LNCAP (cell line): Measurements from ENCODE around the gene DDX54.

Experiments used
- CTCF ChIP-seq: fragments of 450-650 bp; IDR thresholded peaks from 2 replicates; pipeline ENCODE4 v1.5.1; 2017; ENCODE audit warnings: mild to moderate bottlenecking

DDX54 gene

DNA sequence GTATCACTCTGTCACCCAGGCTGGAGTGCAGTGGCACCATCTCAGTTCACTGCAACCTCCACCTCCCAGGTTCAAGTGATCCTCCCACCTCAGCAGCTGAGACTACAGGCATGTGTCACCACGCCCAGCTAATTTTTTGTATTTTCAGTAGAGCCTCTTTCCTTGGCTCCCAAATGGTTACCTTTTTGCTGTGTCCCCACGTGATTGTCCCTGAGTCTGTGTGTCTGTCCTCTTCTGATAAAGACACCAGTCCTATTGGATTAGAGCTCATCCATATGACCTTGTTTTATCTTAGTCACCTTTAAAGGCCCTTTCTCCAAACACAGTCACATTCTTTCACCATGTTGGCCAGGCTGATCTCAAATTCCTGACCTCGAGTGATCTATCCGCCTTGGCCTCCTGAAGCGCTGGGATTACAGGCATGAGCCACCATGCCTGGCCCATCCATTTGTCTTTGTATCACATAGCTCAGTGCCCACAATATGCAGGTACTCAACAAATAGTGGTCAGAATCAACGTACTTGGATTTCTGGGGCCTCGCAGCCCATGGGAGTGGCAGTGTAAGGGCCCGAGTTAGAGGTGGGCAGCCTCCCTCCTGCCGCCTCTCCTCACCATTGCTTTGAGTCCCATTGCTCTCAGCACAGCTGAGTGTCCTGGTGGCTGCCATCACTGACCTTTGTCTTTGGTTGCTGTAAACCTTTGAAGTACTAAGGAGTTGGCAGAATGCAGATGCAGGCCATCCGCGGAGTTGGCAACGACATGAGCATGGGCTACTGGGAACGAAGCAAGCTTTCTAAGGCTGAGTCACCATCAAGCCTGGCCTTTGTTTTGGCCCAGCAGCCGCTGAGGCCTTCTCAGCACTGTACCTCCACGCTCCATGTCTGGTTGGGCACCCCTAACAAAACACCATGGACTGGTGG, 45.3 kb upstream of the DDX54 start:
- no peak for TF ChIP-seq CTCF

- no peak for TF ChIP-seq CTCF
Observed at GRCh38 chr12:113228394-113229028, 43.2 kb upstream of the DDX54 start.

DNA sequence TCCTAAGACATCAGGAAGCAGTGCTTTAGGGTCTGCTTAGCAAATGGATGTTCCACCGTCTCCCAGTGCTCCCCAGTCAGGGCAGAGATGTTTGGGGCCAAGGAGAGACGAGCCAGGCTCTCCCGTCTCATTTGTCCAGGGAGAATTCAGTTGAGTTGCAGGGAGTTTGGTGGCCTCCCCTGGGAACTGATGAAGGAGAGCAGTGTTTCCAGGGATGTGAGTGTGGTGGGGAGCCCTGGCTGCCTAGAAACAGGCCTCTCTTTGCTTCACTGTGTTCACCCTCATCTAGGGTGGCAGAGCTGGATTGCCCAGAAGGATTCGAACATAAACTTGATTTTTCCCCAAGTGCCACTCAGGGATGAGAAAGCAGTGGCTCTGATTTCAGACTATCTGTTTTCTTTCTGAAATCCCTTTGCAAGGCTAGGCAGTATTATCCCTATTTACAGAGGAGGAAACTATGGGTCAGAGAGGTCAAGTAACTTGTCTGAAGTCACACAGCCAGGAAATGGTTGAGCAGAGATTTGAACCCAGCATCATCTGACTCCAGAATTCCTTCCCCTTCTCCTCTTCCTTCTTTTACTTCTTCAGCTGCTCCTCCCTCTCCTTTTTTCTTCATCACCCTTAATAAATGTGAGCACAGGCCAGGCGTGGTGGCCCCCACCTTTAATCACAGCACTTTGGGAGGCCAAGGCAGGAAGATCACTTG, 42.6 kb upstream of the DDX54 start:
- TF ChIP-seq CTCF: no peak

- TF ChIP-seq CTCF: no peak
Observed at GRCh38 chr12:113226696-113227568, 41.7 kb upstream of the DDX54 start.

- no peak for TF ChIP-seq CTCF
Observed at GRCh38 chr12:113224955-113225354, 39.7 kb upstream of the DDX54 start.

DNA sequence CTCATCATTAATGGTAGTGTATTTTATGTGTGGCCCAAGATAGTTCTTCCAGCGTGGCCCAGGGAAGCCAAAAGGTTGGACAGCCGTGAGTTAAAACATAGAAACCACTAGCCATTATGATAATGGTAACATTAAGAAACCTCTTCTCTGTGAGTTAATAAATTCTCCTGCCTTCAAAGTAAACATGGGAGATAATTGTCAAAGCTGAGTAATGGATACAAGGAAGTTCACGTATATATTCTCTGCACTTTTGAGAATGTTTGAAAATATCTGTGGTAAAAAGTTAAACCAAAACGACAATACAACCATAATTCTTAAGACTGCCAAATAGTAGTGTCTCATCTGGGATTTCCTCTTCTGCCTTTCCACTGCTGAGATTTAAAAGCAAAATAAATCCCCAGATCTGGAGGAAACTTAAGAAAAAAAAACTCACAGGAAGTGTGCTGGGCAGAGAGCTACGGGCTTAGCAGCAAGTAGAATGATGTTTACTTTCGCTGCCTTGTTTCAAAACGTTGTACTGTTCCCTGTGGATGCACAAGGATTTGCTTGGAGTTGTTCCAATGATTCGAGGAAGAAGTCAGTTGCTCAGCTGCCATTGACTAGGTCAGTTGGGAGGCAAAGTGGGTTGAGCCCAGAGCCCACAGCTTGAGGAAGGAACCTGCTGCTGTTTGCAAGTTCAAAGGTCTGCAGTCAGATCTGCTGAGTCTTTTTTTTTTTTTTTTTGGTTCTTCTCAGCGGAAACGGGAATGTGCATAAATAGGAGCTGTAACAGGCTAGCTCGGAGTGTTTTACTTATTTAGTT, 37.7 kb upstream of the DDX54 start:
- no peak for TF ChIP-seq CTCF
